Loucy (cell line): ENCODE measurements around the gene RARB.

Source experiments
- CTCF ChIP-seq: fragments of 200-600 bp; sonication (generic); conservative IDR thresholded peaks from 2 replicates; pipeline ENCODE4 v1.5.1; 2014; ENCODE audit warnings: mild to moderate bottlenecking, antibody characterized with exemption, low read length
- EZH2phosphoT487 ChIP-seq: fragments of 200-600 bp; IDR thresholded peaks from 2 replicates; pipeline ENCODE4 v1.6.1; 2018; ENCODE audit warnings: antibody characterized with exemption, mild to moderate bottlenecking, moderate library complexity, borderline replicate concordance

DNA sequence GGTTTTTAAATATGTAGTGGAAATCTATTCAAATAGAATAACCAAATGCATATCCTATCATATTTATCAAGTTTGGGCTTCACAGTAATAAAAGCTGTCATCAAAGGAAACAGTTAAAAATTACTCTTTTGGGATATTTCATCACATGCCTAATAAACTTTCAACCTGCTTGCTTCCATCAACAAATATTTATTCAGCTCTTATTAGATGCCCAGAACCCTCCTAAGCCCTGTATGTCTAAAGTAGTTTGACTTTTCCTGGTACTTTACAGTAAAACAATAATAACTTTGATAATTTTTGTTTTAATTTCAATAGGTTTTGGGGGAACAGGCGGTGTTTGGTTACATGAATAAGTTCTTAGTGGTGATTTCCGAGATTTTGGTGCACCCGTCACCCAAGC, 37.5 kb upstream of the RARB start:
- TF ChIP-seq CTCF (no peak), EZH2phosphoT487 (no peak)
